K562 (cell line): ENCODE results near the gene DHRS3. TPM values are rescaled to one million over a fixed set of nuclear protein-coding genes. Genes with fewer than 3 reads are reported as not detected.

Source experiments
- microRNA-seq: library from miRNA; unstranded; fragments of <30 nt; microRNA quantifications from one replicate; pipeline ENCODE4, GENCODE V29; 2018; ENCODE audit warnings: borderline microRNAs expressed
- polyA plus RNA-seq, 8 experiments: library from polyadenylated mRNA; depleted of rRNA in 4 of 8; stranded (reverse) in 5 of 8; unstranded in 3 of 8; fragments of >200 nt; fragmentation: Nextera tagmentation in 2 of 8; fragmentation: Illumina TruSeq in 1 of 8; extraction: Ambion mirVana in 2 of 8; extraction: Trizol in 1 of 8; gene quantifications; 2 replicates each; pipeline versions ENCODE4 v1.2.1 to v1.2.3, GENCODE V29; 2011 to 2014; ENCODE audit warnings: inconsistent platforms in 1 of 8, missing spikeins in 1 of 8
- small RNA-seq: library from RNA; depleted of rRNA; stranded (forward); fragments of <200 nt; gene quantifications from one replicate; pipeline ENCODE3, GENCODE V24; 2014
- total RNA-seq, 7 experiments: library from RNA; depleted of rRNA in 6 of 7; stranded (reverse); fragments of >200 nt in 6 of 7; fragmentation: Illumina TruSeq in 2 of 7; extraction: Trizol in 2 of 7; gene quantifications; 2 replicates each; pipeline versions ENCODE4 v1.2.1 to v1.2.3, GENCODE V29; 2011 to 2021; ENCODE audit warnings: low replicate concordance in 1 of 7

DHRS3 gene
- total and polyA plus RNA-seq, 9 of the 15 experiments (the other 6 are each of a cell fraction or from before 2014, with no cell fraction given), result 21.0 to 116 (median 58.7) TPM

Small RNA genes lying within 50 kb of the gene (microRNA-seq; reads per million reads assigned to microRNA genes)
- 0.27 reads per million for gene MIR6730

Small RNA genes lying within 50 kb of the gene (small RNA-seq; reads per million reads assigned to genes)
- gene MIR6730 (not detected), gene RNU6ATAC18P (not detected)

Other genes with a start within 250 kb of the DHRS3 start
Only the 7 nearest of the 8 such genes appear.
- not detected in 2 replicates for gene AADACL4, start 25.9 kb upstream of the DHRS3 start, total RNA-seq (2014; rRNA removed)
- gene AADACL4, start 25.9 kb upstream of the DHRS3 start, total RNA-seq (2014; rRNA removed; fragmentation: Illumina TruSeq; extraction: Trizol), result not detected in 2 replicates
- not detected in 2 replicates for gene AADACL4, start 25.9 kb upstream of the DHRS3 start, total RNA-seq (2015; rRNA removed; fragmentation: Illumina TruSeq; extraction: Trizol)
- not detected in 2 replicates for gene AADACL4, start 25.9 kb upstream of the DHRS3 start, total RNA-seq (2021)
- not detected in 2 replicates for gene AADACL4, start 25.9 kb upstream of the DHRS3 start, polyA plus RNA-seq (2011; rRNA removed)
- gene AADACL4, start 25.9 kb upstream of the DHRS3 start, polyA plus RNA-seq (2014; fragmentation: Illumina TruSeq; extraction: Trizol), result not detected in 2 replicates
- gene AADACL4, start 25.9 kb upstream of the DHRS3 start, polyA plus RNA-seq (2014; fragmentation: Nextera tagmentation; extraction: Ambion mirVana), result not detected
- gene AADACL4, start 25.9 kb upstream of the DHRS3 start, polyA plus RNA-seq (2014; rRNA removed), result not detected in 2 replicates
- gene AADACL3, start 97.9 kb upstream of the DHRS3 start, total RNA-seq (2014; rRNA removed), result not detected in 2 replicates
- gene AADACL3, start 97.9 kb upstream of the DHRS3 start, total RNA-seq (2014; rRNA removed; fragmentation: Illumina TruSeq; extraction: Trizol), result not detected in 2 replicates
- gene AADACL3, start 97.9 kb upstream of the DHRS3 start, total RNA-seq (2015; rRNA removed; fragmentation: Illumina TruSeq; extraction: Trizol), result not detected in 2 replicates
- gene AADACL3, start 97.9 kb upstream of the DHRS3 start, total RNA-seq (2021), result not detected in 2 replicates
- not detected in 2 replicates for gene AADACL3, start 97.9 kb upstream of the DHRS3 start, polyA plus RNA-seq (2011; rRNA removed)
- gene AADACL3, start 97.9 kb upstream of the DHRS3 start, polyA plus RNA-seq (2014; fragmentation: Illumina TruSeq; extraction: Trizol), result not detected in 2 replicates
- gene AADACL3, start 97.9 kb upstream of the DHRS3 start, polyA plus RNA-seq (2014; fragmentation: Nextera tagmentation; extraction: Ambion mirVana), result not detected
- not detected in 2 replicates for gene AADACL3, start 97.9 kb upstream of the DHRS3 start, polyA plus RNA-seq (2014; rRNA removed)
- not detected in 2 replicates for gene CFAP107, start 128.0 kb upstream of the DHRS3 start, total RNA-seq (2014; rRNA removed)
- gene CFAP107, start 128.0 kb upstream of the DHRS3 start, total RNA-seq (2014; rRNA removed; fragmentation: Illumina TruSeq; extraction: Trizol), result not detected in 2 replicates
- not detected in 2 replicates for gene CFAP107, start 128.0 kb upstream of the DHRS3 start, total RNA-seq (2015; rRNA removed; fragmentation: Illumina TruSeq; extraction: Trizol)
- gene CFAP107, start 128.0 kb upstream of the DHRS3 start, total RNA-seq (2021), result not detected in 2 replicates
- gene CFAP107, start 128.0 kb upstream of the DHRS3 start, polyA plus RNA-seq (2011; rRNA removed), result not detected in 2 replicates
- not detected in 2 replicates for gene CFAP107, start 128.0 kb upstream of the DHRS3 start, polyA plus RNA-seq (2014; fragmentation: Illumina TruSeq; extraction: Trizol)
- gene CFAP107, start 128.0 kb upstream of the DHRS3 start, polyA plus RNA-seq (2014; fragmentation: Nextera tagmentation; extraction: Ambion mirVana), result under 1 TPM in 1 of 2 experiments, not detected in 1; 0.03 TPM
- gene CFAP107, start 128.0 kb upstream of the DHRS3 start, polyA plus RNA-seq (2014; rRNA removed), result 0.08 and 0.16 TPM in 2 replicates
- not detected in 2 replicates for gene PRAMEF12, start 155.5 kb upstream of the DHRS3 start, total RNA-seq (2014; rRNA removed)
- not detected in 2 replicates for gene PRAMEF12, start 155.5 kb upstream of the DHRS3 start, total RNA-seq (2014; rRNA removed; fragmentation: Illumina TruSeq; extraction: Trizol)
- gene PRAMEF12, start 155.5 kb upstream of the DHRS3 start, total RNA-seq (2015; rRNA removed; fragmentation: Illumina TruSeq; extraction: Trizol), result not detected in 2 replicates
- gene PRAMEF12, start 155.5 kb upstream of the DHRS3 start, total RNA-seq (2021), result not detected in 2 replicates
- not detected in 2 replicates for gene PRAMEF12, start 155.5 kb upstream of the DHRS3 start, polyA plus RNA-seq (2011; rRNA removed)
- gene PRAMEF12, start 155.5 kb upstream of the DHRS3 start, polyA plus RNA-seq (2014; fragmentation: Illumina TruSeq; extraction: Trizol), result not detected in 2 replicates
- not detected for gene PRAMEF12, start 155.5 kb upstream of the DHRS3 start, polyA plus RNA-seq (2014; fragmentation: Nextera tagmentation; extraction: Ambion mirVana)
- not detected in 2 replicates for gene PRAMEF12, start 155.5 kb upstream of the DHRS3 start, polyA plus RNA-seq (2014; rRNA removed)
- gene PRAMEF1, start 173.2 kb upstream of the DHRS3 start, total RNA-seq (2014; rRNA removed), result not detected in 2 replicates
- gene PRAMEF1, start 173.2 kb upstream of the DHRS3 start, total RNA-seq (2014; rRNA removed; fragmentation: Illumina TruSeq; extraction: Trizol), result not detected in 2 replicates
- gene PRAMEF1, start 173.2 kb upstream of the DHRS3 start, total RNA-seq (2015; rRNA removed; fragmentation: Illumina TruSeq; extraction: Trizol), result not detected in 2 replicates
- not detected in 2 replicates for gene PRAMEF1, start 173.2 kb upstream of the DHRS3 start, total RNA-seq (2021)
- not detected in 2 replicates for gene PRAMEF1, start 173.2 kb upstream of the DHRS3 start, polyA plus RNA-seq (2011; rRNA removed)
- not detected in 2 replicates for gene PRAMEF1, start 173.2 kb upstream of the DHRS3 start, polyA plus RNA-seq (2014; fragmentation: Illumina TruSeq; extraction: Trizol)
- gene PRAMEF1, start 173.2 kb upstream of the DHRS3 start, polyA plus RNA-seq (2014; fragmentation: Nextera tagmentation; extraction: Ambion mirVana), result not detected
- not detected in 2 replicates for gene PRAMEF1, start 173.2 kb upstream of the DHRS3 start, polyA plus RNA-seq (2014; rRNA removed)
- not detected in 2 replicates for gene PRAMEF11, start 213.2 kb upstream of the DHRS3 start, total RNA-seq (2014; rRNA removed)
- gene PRAMEF11, start 213.2 kb upstream of the DHRS3 start, total RNA-seq (2014; rRNA removed; fragmentation: Illumina TruSeq; extraction: Trizol), result not detected in 2 replicates
- gene PRAMEF11, start 213.2 kb upstream of the DHRS3 start, total RNA-seq (2015; rRNA removed; fragmentation: Illumina TruSeq; extraction: Trizol), result not detected in 2 replicates
- not detected in 2 replicates for gene PRAMEF11, start 213.2 kb upstream of the DHRS3 start, total RNA-seq (2021)
- not detected in 2 replicates for gene PRAMEF11, start 213.2 kb upstream of the DHRS3 start, polyA plus RNA-seq (2011; rRNA removed)
- not detected in 2 replicates for gene PRAMEF11, start 213.2 kb upstream of the DHRS3 start, polyA plus RNA-seq (2014; fragmentation: Illumina TruSeq; extraction: Trizol)
- gene PRAMEF11, start 213.2 kb upstream of the DHRS3 start, polyA plus RNA-seq (2014; fragmentation: Nextera tagmentation; extraction: Ambion mirVana), result not detected
- gene PRAMEF11, start 213.2 kb upstream of the DHRS3 start, polyA plus RNA-seq (2014; rRNA removed), result not detected in 2 replicates
- gene HNRNPCL1, start 230.5 kb upstream of the DHRS3 start, total RNA-seq (2014; rRNA removed), result not detected in 2 replicates
- gene HNRNPCL1, start 230.5 kb upstream of the DHRS3 start, total RNA-seq (2014; rRNA removed; fragmentation: Illumina TruSeq; extraction: Trizol), result not detected in 2 replicates
- not detected in 2 replicates for gene HNRNPCL1, start 230.5 kb upstream of the DHRS3 start, total RNA-seq (2015; rRNA removed; fragmentation: Illumina TruSeq; extraction: Trizol)
- gene HNRNPCL1, start 230.5 kb upstream of the DHRS3 start, total RNA-seq (2021), result not detected in 2 replicates
- gene HNRNPCL1, start 230.5 kb upstream of the DHRS3 start, polyA plus RNA-seq (2011; rRNA removed), result 0.08 TPM in 1 of 2 replicates, not detected in the other
- gene HNRNPCL1, start 230.5 kb upstream of the DHRS3 start, polyA plus RNA-seq (2014; fragmentation: Illumina TruSeq; extraction: Trizol), result not detected in 2 replicates
- gene HNRNPCL1, start 230.5 kb upstream of the DHRS3 start, polyA plus RNA-seq (2014; fragmentation: Nextera tagmentation; extraction: Ambion mirVana), result not detected
- gene HNRNPCL1, start 230.5 kb upstream of the DHRS3 start, polyA plus RNA-seq (2014; rRNA removed), result not detected in 2 replicates